GM18858 (cell line): ENCODE data around the gene ZNF823.

Experiments
- ATAC-seq: cut with Tn5 transposase; IDR thresholded peaks from one replicate; pipeline ENCODE4 v1.9.1; 2021; ENCODE audit not compliant: unreplicated experiment

The ZNF823 gene

GRCh38 chr19:11737964-11738745 lies 591 bp downstream of the ZNF823 start:
- ATAC-seq = peak; percentile 21

GRCh38 chr19:11736696-11737095 lies 2.0 kb downstream of the ZNF823 start:
- ATAC-seq = no peak

DNA sequence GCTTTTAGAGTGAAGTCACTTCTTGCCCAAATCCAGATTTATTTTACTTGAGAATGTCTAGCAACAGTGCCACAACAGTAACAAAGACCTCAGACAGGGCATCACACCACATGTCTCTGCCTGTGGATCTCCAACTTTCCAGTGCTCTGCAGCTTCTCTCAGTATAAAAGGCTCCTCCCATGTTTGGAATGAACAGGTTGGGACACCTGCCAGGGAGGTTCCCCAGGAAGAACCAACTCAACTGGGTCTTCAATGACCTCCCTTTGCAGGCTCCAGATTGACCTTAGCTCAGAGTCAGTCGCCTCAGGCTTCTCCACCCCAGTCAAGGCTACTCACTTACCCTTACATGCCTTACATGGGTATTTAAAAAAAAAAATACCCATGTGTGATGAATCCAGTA lies 3.4 kb downstream of the ZNF823 start:
- ATAC-seq = no peak

GRCh38 chr19:11729586-11729985 lies 9.2 kb downstream of the ZNF823 start:
- no peak for ATAC-seq

- ATAC-seq = no peak
These were observed 16.3 kb downstream of the ZNF823 start for GRCh38 chr19:11722414-11722813.

DNA sequence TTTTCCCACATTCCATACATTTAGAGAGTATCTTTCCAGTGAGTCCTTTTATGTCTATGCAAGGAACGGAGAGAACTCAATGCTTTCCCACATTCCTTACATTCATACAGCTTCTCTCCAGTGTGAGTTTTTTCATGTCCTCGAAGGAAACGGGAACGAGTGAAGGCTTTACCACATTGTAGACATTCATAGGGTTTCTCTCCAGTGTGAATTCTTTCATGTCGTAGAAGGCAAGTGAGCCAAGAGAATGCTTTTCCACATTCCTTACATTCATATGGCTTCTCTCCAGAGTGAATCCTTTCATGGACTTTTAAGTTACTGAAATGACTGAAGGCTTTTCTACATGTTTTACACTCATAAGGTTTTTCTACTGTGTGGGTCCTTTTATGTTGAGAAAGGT lies 17.1 kb downstream of the ZNF823 start:
- ATAC-seq = no peak

DNA sequence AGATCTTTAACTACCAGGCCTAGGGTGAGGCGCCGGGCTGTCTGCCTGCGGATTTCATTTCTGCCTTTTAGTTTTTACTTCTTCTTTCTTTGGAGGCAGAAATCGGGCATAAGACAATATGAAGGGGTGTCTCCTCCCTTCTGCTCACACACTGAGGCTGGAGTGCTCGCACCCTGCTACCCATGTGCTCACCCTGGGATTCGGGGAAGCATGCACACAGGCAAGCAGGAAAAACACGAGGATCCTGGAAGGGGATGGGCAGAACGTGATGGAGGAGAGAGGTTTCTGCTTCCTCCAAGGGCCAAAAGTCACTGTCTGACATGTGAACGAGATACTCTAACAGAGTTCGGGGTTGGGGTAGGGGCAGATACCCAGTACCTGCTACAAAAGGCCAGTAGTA lies 28.4 kb downstream of the ZNF823 start:
- no peak for ATAC-seq

GRCh38 chr19:11708457-11708856 lies 30.3 kb downstream of the ZNF823 start:
- ATAC-seq = no peak

DNA sequence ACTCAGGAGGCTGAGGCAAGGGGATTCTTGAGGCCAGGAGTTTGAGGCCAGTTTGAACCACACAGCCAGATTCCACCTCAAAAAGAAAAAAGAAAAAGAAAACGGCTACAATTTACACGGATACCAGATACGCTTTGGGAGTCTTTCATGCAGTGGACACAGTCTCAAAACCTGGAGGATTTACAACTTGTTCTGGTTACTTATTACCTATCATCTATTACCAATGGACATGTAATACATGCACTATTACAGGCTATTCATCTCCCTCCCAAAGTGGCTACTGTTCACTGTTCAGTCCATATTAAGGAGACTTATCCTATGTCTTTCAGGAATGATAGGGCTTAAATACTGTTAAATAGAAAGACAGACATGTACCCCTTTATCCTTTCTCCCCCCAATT lies 33.3 kb downstream of the ZNF823 start:
- ATAC-seq = no peak

- ATAC-seq = no peak
These were observed 34.1 kb downstream of the ZNF823 start for GRCh38 chr19:11704626-11705025.

DNA sequence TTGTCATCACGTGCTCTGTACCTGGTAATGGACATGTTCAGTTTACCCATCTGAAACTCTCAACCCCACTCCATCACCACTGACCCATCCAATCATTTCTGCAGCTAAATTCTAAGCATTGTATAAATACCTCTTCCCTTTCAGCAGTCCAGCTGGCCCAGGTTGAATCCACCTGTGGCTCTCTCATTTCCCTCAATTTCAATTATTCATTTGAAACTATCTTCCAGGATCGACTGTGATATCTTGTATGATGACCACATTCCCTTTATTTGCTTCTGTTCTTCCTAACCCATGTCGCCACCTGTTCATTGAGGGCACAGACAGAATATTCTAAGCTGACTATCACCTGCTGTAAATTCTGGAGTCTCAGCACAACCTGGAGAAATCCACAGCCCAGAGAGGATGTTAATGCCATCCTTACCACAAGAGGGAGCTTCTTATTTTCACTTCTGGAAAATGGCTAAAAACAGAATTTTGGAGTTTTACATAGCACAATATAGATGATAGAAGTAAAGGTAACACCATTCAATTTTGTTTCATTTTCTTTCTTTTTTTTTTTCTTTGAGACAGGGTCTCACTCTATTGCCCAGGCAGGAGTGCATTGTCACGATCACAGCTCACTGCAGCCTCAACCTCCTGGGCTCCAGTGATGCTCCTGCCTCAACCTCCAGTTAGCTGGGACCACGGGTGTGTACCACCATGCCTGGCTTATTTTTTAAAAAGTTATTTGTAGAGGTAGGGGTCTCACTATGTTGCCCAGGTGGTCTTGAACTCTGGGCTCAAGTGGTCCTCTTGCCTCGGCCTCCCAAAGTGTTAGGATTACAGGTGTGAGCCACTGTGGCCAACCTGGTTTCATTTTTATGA lies 38.6 kb downstream of the ZNF823 start:
- ATAC-seq = no peak

DNA sequence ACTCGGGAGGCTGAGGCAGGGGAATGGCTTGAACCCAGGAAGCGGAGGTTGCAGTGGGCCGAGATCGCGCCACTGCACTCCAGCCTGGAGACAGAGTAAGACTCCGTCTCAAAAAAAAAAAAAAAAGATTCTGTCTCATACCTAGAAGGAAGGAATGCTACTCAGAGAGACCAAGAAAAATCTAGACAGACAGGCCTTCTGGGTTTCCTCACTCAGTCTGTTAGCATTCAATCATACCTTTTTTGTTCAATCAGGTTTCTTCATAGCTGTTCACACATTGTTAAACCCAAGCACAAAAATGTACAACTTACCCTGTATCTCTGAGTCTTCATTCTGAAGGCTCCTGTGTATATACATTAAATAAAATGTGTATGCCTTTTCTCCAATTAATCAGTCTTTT lies 40.5 kb downstream of the ZNF823 start:
- ATAC-seq = no peak

GRCh38 chr19:11697284-11697855 lies 41.4 kb downstream of the ZNF823 start:
- no peak for ATAC-seq

GRCh38 chr19:11694533-11695439 lies 44.0 kb downstream of the ZNF823 start:
- no peak for ATAC-seq

DNA sequence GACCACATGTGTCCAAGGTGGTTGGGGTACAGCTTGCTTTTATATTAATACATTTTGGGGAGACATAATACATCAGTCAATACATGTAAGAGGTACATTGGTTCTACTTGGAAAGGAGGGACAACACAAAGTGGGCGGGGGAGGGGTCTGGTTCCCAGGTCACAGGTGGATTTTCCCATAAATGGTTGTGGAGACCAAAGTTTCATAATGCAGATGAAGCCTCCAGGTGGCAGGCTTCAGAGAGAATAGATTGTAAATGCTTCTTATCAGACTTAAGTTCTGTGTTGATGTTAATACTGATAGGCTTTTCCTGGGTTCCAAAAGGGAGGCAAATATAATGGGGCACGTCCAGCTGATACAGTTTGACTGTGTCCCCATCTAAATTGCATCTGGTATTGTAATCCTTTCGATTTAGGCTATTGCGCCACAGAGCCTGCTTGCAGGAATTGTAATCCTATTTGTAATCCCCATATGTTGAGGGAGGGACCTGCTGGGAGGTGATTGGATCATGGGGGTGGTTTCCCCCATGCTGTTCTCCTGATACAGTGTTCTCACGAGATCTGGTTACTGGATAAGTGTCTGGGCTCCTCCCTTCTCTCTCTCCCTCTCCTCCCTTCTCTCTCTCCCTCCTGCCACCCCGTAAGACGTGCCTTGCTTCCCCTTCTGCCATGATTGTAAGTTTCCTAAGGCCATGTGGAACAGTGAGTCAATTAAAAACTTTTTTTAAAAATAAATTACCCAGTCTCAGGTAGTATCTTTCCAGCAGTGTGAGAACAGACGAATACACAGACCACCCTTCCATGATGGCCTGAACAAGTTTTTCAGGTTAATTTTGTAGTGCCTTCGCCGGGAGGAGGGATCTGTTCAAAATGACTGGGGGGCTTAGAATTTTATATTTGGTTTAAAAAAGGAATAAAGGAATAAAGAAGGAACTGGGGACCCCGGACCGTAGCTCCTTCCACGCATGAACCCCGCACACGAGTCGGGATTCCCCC lies 44.9 kb downstream of the ZNF823 start:
- no peak for ATAC-seq

GRCh38 chr19:11692127-11692790 lies 46.5 kb downstream of the ZNF823 start:
- ATAC-seq = no peak

DNA sequence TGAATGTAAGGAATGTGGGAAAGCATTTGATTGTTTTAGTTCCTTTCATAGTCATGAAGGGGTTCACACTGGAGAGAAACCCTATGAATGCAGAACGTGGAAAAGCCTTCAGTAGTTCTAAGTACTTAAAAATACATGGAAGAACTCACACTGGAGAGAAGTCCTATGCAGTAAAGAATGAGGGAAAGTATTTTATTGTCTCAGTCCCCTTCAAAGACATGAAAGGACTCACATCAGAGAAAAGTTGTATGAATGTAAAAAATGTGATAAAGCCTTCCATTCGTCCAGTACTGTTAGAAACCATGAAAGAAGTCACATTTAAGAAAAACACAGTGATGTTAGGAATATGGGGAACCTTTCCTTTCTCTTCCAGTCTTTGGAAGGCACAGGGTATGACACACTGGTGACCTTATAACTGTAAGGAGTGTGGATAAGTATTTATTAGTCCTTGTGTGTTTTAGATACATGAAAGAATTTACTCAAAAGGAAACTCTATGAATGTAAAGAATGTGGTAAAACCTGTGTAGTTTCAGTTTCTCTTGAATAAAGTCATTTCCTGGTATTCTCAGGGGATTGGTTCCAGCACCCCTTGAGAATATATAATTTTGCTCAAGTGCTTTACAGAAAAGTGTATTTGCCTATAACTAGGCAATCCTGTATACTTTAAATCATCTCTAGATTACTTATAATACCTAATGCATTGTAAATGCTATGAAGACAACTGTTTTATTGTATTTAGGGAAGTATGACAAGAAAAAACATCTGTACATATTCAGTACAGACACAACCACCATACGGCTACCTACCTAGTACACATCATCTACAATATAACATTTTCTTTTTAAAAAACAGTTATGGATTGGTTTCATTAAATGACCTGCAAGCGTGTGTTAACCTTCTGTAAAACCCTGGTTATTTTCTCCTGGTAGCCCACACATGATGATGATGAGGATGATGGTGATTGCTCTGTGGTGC lies 52.8 kb downstream of the ZNF823 start:
- ATAC-seq = no peak
